AG09319 (cell line): ENCODE results near the gene TRIM69.
"Not testable (repeated sequence)": the region's sequence is repeated elsewhere in the genome, so short reads cannot be mapped to it uniquely, and the experiment has no call there.

Source experiments
- DNase-seq: peaks from one replicate; pipeline ENCODE4 v3.0.0-alpha.2; 2010; ENCODE audit warnings: low read depth; ENCODE audit errors: extremely low read depth
- TF ChIP-seq, protein P1 (sequence below): IDR thresholded peaks from 2 replicates; pipeline ENCODE4 v1.5.1; 2011; ENCODE audit warnings: low read depth, mild to moderate bottlenecking, inconsistent platforms, low read length, moderate library complexity

Gene TRIM69

DNA sequence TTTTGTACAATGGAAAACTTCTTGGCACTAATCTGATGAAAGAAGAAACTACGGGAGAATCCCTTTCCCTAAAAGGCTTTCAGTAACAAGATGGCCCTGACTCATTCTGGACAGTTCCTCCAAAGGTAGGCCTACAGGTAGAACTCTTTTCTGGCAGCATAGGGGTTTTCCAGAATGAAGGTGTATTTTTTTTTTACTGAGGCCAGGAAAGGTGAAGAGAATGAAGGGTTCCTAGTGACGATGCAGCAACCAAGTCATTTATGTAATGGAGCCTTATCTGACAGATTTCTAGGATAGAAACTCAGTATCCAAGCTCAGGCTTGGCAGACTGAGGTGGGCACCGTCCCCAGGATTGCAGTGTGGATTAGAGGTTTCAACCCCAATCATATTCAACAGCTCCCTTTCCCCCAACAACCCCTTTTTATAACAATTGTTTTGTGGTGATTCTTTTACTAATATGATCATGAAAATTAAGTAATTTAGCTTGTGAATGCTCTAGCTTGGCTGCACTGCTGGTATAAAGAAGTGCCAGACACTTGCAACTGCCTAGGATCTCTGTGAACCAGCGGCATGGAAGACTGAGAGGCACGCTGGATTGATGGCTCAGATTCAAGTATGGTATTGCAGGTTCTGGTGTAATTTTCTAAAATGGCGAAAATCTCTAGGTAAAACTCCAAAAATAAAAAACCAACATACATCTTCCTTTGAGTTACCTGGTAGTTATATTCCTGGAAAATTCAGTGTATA, 8.7 kb upstream of the TRIM69 start:
- TF ChIP-seq, protein P1, sequence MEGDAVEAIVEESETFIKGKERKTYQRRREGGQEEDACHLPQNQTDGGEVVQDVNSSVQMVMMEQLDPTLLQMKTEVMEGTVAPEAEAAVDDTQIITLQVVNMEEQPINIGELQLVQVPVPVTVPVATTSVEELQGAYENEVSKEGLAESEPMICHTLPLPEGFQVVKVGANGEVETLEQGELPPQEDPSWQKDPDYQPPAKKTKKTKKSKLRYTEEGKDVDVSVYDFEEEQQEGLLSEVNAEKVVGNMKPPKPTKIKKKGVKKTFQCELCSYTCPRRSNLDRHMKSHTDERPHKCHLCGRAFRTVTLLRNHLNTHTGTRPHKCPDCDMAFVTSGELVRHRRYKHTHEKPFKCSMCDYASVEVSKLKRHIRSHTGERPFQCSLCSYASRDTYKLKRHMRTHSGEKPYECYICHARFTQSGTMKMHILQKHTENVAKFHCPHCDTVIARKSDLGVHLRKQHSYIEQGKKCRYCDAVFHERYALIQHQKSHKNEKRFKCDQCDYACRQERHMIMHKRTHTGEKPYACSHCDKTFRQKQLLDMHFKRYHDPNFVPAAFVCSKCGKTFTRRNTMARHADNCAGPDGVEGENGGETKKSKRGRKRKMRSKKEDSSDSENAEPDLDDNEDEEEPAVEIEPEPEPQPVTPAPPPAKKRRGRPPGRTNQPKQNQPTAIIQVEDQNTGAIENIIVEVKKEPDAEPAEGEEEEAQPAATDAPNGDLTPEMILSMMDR: no peak
- no peak for DNase-seq

DNA sequence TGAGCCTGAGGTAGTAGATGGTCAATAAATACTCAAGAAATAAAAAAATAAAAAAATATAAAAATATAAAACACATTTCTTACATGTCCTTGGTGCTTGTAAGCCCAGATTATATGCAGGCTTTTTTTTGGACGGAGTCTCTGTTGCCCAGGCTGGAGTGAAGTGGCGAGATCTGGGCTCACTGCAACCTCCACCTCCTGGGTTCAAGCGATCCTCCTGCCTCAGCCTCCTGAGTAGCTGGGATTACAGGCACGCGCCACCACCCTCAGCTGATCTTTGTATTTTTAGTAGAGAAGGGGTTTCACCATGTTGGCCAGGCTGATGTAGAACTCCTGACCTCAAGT, 8.1 kb upstream of the TRIM69 start:
- not testable (repeated sequence) for DNase-seq

DNA sequence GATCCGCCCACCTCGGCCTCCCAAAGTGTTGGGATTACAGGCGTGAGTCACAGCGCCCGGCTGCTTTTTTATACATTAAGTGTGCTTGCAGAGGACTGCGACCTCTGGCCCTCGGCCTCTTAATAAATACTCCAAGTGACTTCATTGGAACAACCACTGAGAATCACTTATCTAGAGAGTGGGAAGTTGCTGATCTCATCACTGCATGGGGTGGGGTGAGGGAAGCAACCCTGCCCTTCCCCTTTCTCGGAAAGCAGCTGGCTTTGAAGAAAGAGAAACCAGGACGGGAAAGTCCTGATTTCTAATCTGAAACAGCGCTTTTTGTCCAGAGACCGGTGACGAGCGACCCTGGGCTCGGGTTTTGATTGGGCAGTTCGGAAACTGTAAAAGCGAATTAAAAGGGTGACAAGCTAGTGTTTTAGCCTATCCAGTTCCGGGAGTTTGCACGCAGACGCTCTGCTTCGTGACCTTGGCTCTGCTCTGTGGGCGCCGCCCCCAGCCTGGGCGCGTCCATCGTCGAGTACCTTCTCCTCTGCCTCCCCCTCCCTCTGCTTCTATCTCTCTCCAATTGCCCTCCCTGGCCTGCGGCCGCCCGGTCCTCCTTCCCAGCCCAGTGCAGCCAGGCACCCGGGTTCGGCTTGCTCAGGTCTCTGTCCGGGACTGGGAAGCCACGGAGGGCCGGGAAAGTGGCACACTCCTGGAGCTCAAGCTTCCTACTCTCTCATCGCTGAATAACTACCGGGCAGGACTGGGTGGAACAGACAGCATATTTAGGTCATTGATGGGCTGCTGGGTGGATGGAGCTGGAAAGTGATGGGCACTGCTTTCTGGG, 7.5 kb upstream of the TRIM69 start:
- TF ChIP-seq, protein P1: no peak
- DNase-seq: peak; percentile 96

DNA sequence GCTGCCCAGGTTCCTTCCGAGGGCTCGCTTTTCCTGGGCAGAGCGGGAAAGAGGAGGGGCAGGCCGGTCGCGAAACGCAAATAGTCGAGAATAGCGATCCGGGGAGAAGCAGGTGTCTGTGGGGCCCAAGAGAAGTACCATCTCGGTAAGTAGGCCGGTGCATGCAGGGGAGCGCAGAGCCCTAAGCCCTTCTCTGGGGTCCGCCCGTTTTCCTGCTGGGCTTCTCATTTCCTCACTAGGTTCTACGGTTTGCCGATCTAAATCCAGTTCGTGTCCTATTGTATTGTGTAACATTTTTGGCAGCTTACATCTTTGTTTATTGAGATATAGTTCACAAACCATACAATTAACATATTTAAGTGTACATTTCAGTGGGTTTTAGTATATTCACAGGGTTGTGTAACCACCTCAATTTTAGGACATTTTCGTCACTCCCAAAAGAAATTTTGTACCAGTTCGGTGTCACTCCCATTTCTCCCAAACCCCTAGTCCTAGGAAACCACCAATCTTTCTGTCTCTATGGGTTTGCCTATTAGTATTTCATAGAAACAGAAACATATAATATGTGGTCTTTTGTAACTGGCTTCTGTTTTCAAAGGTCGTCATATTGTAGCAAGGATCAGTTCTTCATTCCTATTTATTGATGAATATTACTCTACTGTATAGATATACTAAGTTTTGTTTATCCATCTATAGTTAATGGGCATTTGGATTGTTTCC, 6.8 kb upstream of the TRIM69 start:
- TF ChIP-seq, protein P1: no peak
- DNase-seq: no peak

DNA sequence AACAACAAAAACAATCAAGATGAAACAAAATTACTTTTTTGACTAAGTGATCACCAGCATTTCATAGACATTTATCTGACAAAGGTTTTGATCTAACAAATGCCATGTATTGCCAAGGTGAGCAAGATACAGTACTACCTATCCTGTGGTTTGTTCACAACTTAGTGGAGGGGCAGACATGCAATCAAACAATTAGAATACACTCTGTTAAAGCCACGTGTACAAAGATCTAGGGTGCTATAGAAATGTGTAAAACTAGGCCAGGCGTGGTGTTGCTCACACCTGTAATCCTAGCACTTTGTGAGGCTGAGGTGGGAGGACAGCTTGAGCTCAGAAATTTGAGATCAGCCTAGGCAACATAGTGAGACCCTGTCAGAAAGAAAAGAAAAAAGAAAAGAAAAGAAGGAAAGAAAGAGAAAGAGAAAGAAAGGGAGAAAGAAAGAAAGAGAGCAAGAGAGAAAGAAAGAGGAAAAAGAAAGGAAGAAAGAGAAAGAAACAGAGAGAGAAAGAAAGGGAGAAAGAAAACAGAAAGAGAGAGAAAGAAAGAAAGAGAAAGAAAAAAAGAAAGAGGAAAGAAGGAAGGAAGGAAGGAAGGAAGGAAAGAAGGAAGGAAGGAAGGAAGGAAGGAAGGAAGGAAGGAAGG, 1.4 kb upstream of the TRIM69 start:
- no peak for DNase-seq
- TF ChIP-seq, protein P1: no peak

DNA sequence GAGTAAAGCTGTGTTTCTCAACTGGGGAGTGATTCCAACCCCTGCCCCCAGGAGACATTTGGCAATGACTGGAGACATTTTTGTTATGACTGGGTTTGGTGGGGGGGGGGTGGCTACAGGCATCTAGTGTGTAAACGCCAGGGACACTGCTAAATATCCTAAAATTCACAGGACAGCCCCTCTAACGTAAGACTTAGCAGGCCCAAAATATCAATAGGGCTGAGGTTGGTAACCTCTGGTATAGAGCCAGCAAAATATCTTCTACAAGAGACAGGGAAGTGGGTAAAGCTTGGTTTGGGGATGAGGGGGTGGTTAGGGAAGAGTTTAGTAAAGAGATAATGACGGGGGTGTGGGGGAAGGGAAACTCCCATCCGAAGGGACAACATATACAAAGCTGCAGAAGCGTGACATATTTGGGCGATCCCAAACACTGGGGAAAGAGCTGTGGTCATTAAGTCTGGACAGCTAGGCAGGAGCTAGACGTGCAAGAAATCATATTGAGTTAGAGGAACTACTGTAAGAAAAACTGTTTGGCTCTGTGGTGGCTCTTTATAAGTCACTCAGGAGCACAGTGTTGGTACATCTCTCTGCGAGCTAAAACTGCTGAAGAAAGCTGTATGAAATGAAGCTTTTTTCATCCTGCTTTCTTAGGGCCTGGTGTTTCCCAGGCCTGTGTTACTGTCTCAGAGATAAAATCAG, 697 bp upstream of the TRIM69 start:
- no peak for DNase-seq
- TF ChIP-seq, protein P1: no peak

DNA sequence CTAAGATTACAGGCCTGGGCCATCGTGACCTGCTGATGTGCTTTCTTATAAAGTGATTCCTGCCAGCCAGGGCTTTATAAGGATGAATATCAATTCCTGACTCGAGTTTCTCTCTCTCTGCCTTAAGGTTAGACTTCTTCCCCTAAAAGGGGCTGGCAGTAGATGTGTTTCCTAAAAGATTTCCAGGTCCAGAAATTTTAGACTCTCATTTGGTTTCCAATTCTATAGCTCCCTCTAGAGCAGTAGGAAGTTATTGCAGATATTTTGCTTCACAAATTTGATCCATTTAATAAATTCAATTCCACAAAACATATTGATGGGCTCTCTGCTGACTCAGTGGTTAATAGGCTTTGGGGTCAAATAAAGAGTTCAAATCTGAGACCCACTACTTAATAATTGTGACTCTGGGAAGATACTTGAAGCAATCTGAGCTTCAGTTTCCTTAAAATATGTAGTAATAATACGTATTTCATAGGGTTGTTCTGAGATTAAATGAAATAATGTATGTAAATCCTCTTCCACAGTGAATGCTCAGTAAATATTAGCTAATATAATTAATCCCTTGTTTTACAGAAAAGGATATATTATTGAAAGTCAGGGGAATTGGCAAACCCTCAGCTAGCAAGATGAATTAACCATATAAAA, 2.1 kb downstream of the TRIM69 start:
- no peak for DNase-seq
- TF ChIP-seq, protein P1: peak; percentile 72

DNA sequence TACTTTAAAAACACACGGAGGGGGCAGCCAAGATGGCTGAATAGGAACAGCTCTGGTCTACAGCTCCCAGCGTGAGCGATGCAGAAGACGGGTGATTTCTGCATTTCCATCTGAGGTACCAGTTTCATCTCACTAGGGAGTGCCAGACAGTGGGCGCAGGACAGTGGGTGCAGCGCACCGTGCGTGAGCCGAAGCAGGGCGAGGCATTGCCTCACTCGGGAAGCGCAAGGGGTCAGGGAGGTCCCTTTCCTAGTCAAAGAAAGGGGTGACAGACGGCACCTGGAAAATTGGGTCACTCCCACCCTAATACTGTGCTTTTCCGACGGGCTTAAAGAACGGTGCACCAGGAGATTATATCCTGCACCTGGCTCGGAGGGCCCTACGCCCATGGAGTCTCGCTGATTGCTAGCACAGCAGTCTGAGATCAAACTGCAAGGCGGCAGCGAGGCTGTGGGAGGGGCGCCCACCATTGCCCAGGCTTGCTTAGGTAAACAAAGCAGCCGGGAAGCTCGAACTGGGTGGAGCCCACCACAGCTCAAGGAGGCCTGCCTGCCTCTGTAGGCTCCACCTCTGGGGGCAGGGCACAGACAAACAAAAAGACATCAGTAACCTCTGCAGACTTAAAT, 3.0 kb downstream of the TRIM69 start:
- not testable (repeated sequence) for DNase-seq

DNA sequence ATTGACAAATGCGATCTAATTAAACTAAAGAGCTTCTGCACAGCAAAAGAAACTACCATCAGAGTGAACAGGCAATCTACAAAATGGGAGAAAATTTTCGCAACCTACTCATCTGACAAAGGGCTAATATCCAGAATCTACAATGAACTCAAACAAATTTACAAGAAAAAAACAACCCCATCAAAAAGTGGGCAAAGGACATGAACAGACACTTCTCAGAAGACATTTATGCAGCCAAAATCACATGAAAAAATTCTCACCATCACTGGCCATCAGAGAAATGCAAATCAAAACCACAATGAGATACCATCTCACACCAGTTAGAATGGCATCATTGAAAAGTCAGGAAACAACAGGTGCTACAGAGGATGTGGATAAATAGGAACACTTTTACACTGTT, 7.1 kb downstream of the TRIM69 start:
- DNase-seq: not testable (repeated sequence)
